ENCODE data around the gene PLEKHG3. TPM values are rescaled to one million over a fixed set of nuclear protein-coding genes. Genes with fewer than 3 reads are reported as not detected.

Gene PLEKHG3
- total RNA-seq, 1 donor from 2014 or later, result 10.1 TPM

DNA sequence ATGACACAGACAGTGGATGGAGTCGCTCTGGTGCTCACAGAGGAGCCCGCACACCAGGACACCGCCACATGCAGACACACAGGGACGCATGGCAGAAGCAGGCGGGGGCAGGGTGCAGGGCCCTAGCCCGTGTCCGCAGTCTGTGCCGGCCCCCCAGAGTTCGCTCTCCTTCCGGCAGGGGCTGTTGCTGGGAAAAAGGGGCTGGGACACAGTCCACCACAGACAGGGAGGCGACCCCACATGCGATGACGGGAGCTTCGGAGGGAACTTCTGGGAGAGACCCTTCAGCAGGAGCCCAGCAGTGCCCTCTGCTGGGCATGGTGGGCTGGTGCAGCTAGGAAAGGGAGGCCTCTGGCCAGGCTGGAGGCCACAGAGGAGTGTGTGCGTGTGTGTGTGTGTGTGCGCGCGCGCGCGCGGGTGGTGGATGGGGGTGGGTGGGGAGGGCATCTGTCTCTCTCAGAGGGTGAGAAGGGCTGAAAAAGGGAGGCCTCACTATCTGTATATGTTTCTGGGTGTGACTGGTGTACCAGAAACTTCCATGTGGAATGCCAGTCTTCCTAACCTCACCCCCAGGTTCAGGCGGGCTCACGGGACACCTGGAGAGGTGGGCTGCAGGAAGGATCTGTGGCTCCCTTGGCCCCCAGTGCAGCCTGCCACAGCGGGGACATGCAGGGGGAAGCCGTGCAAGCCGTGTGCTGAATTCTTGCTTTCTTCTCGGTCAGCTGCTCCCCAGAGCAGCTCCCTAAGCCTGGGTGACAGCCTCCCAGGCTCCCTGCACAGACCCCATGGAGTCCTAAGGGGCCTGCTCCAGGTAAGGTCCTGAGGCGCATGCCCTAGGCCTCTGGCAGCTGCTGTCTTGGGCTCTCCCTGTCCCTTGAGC lies 60.7 kb downstream of the PLEKHG3 start:
- peak overlapping the region; percentile 68 for H3K4me3 Mint-ChIP-seq (ENCODE audit: unreplicated experiment)
- peak overlapping the region; percentile 84 for H3K27ac Mint-ChIP-seq (ENCODE audit: unreplicated experiment)
- peaks cover 17% of the 10 kb centered on the region for H3K27me3 Mint-ChIP-seq (ENCODE audit: unreplicated experiment)
- H3K9me3 Mint-ChIP-seq (ENCODE audit: unreplicated experiment), result peaks cover 5% of the 10 kb centered on the region
- DNase-seq, result peak; percentile 86
- TF ChIP-seq, protein P1, sequence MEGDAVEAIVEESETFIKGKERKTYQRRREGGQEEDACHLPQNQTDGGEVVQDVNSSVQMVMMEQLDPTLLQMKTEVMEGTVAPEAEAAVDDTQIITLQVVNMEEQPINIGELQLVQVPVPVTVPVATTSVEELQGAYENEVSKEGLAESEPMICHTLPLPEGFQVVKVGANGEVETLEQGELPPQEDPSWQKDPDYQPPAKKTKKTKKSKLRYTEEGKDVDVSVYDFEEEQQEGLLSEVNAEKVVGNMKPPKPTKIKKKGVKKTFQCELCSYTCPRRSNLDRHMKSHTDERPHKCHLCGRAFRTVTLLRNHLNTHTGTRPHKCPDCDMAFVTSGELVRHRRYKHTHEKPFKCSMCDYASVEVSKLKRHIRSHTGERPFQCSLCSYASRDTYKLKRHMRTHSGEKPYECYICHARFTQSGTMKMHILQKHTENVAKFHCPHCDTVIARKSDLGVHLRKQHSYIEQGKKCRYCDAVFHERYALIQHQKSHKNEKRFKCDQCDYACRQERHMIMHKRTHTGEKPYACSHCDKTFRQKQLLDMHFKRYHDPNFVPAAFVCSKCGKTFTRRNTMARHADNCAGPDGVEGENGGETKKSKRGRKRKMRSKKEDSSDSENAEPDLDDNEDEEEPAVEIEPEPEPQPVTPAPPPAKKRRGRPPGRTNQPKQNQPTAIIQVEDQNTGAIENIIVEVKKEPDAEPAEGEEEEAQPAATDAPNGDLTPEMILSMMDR (IDR thresholded peaks at IDR 0.05; ENCODE audit: partially characterized antibody, unreplicated experiment), result peak; percentile 92
- H3K4me1 Mint-ChIP-seq (ENCODE audit: low read depth, unreplicated experiment), result peaks cover 29% of the 10 kb centered on the region
- H3K36me3 Mint-ChIP-seq (ENCODE audit: unreplicated experiment), result no peaks in the 10 kb centered on the region

DNA sequence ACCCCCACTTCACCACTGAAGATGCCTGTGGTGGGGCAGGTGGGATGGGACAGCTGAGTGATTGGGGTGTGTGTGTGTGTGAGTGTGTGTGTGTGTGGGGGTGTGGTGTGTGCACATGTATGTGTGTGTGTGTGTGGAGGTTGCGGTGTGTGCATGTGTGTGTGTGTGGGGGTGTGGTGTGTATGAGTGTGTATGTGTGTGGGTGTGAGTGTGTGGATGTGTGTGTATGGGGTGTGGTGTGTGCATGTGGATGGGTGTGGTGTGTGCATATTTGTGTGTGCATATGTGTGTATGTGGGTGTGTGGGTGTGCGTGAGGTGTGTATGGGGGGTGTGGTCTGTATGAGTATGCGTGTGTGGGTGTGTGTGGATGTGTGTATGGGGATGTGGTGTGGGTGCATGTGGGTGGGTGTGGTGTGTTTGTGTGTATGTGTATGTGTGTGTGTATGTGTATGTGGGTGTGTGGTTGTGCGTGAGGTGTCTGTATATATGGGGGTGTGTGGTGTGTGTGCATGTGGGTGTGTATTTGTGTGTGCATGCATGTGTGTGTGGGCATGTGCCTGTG lies 61.6 kb downstream of the PLEKHG3 start:
- TF ChIP-seq, protein P1 (IDR thresholded peaks at IDR 0.05; ENCODE audit: partially characterized antibody, unreplicated experiment), result no peak
- Mint-ChIP-seq H3K4me1 (ENCODE audit: low read depth, unreplicated experiment) (peaks cover 29% of the 10 kb centered on the region), H3K9me3 (ENCODE audit: unreplicated experiment) (peaks cover 8% of the 10 kb centered on the region), H3K27ac (ENCODE audit: unreplicated experiment) (no peak overlapping the region), H3K27me3 (ENCODE audit: unreplicated experiment) (peaks cover 16% of the 10 kb centered on the region), H3K4me3 (ENCODE audit: unreplicated experiment) (no peak overlapping the region), H3K36me3 (ENCODE audit: unreplicated experiment) (no peaks in the 10 kb centered on the region)
- DNase-seq, result no peak

DNA sequence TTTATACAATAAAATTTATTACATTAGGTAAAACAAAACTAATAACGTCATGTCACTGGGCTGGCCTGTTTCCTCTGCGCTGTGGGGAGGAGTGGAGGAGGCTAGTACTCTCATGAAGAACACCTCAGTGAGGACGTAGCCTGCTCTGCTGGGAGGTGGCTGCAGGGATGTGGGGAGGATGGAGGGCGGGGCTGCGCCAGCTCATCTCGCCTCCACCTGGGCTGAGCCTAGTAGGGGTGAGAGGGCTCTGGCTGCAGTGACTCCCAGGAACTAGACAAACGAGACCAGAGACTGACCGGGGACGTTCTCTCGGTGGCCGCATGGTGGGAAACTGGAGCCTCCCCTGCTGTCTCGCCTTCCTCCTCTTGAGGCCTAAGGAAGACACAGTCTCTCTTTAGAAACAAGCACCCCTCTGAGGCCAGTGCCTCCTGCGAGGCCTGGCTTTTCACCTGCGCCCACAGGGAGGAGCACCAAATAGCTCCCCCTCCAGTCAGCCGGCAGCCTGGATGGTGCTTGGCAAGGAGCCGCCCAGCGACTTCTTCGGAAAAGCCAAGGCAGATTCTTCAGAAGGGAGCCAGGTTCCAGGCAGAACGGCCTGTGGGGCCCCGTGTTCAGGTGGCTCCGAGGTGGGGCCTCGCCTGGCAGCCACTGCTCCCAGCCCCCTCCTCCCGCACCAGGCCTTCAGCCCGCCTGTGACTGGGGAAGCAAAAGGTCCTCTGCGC lies 62.4 kb downstream of the PLEKHG3 start:
- H3K27me3 Mint-ChIP-seq (ENCODE audit: unreplicated experiment), result peaks cover 13% of the 10 kb centered on the region
- TF ChIP-seq, protein P1 (IDR thresholded peaks at IDR 0.05; ENCODE audit: partially characterized antibody, unreplicated experiment), result no peak
- H3K36me3 Mint-ChIP-seq (ENCODE audit: unreplicated experiment), result no peaks in the 10 kb centered on the region
- peaks cover 7% of the 10 kb centered on the region for H3K9me3 Mint-ChIP-seq (ENCODE audit: unreplicated experiment)
- DNase-seq, result no peak
- H3K4me1 Mint-ChIP-seq (ENCODE audit: low read depth, unreplicated experiment), result peaks cover 24% of the 10 kb centered on the region
- no peak overlapping the region for H3K4me3 Mint-ChIP-seq (ENCODE audit: unreplicated experiment)
- no peak overlapping the region for H3K27ac Mint-ChIP-seq (ENCODE audit: unreplicated experiment)

DNA sequence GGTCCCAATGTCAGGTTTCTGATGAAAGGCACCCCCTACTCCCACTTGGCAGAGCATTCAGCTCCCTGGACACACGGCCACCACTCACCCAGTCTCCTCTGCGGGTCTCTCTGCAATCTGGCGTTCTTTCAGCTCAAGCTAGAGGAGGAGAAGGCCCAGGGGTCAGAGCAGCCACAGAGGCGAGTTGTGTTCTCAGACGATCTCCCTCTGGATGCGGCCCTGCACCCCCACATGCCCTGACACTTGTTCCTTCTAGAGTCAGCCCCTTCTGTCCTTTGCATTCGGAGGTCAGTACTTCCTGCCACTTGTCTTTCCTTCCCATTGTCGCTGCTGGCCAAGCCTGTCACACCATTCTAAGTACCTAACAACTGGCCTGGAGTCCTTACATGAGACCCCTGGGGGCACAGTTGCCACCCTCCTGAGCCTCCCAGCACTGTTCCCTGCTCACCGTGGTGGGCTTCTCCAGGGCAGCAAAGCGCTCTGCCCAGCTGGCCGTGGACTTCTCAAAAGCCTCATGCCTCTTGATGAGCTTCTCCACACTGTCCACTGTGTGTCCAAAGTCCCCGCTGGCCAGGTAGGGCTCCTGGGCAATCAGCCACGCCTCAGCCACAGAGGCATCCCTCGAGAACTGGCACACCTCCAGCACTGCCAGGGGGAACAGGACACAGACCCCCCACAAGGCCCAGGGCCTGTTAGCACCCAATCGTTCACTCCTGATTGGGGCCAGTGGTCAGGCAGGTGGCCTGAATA lies 63.2 kb downstream of the PLEKHG3 start:
- H3K27ac Mint-ChIP-seq (ENCODE audit: unreplicated experiment), result no peak overlapping the region
- peaks cover 7% of the 10 kb centered on the region for H3K9me3 Mint-ChIP-seq (ENCODE audit: unreplicated experiment)
- TF ChIP-seq, protein P1 (IDR thresholded peaks at IDR 0.05; ENCODE audit: partially characterized antibody, unreplicated experiment), result no peak
- H3K4me3 Mint-ChIP-seq (ENCODE audit: unreplicated experiment), result peak overlapping the region; percentile 20
- no peak for DNase-seq
- no peaks in the 10 kb centered on the region for H3K36me3 Mint-ChIP-seq (ENCODE audit: unreplicated experiment)
- H3K27me3 Mint-ChIP-seq (ENCODE audit: unreplicated experiment), result peaks cover 13% of the 10 kb centered on the region
- H3K4me1 Mint-ChIP-seq (ENCODE audit: low read depth, unreplicated experiment), result peaks cover 19% of the 10 kb centered on the region
